BE2C (cell line): ENCODE results near the gene LBR.

Experiments
- DNase-seq: peaks from one replicate; pipeline ENCODE4 v3.0.0-alpha.2; 2020
- H3K27me3 ChIP-seq: fragments of 250-450 bp; sonication (Bioruptor Pico); 2 replicates; pipeline ENCODE4 v1.5.1; 2020; ENCODE audit warnings: mild to moderate bottlenecking
- H3K36me3 ChIP-seq: fragments of 250-450 bp; sonication (Bioruptor Pico); 2 replicates; pipeline ENCODE4 v1.5.1; 2020; ENCODE audit warnings: mild to moderate bottlenecking
- H3K4me1 ChIP-seq: fragments of 250-450 bp; sonication (Bioruptor Pico); 2 replicates; pipeline ENCODE4 v1.5.1; 2020
- H3K4me3 ChIP-seq: 2 replicates; pipeline ENCODE4 v1.5.1; 2011; ENCODE audit warnings: low read depth, low read length
- H3K9me3 ChIP-seq: fragments of 250-450 bp; sonication (Bioruptor Pico); 2 replicates; pipeline ENCODE4 v1.5.1; 2020
- TF ChIP-seq, protein P1 (sequence below): IDR thresholded peaks from 2 replicates; pipeline ENCODE4 v1.5.1; 2012; ENCODE audit warnings: mild to moderate bottlenecking, low read depth, low read length

LBR gene

DNA sequence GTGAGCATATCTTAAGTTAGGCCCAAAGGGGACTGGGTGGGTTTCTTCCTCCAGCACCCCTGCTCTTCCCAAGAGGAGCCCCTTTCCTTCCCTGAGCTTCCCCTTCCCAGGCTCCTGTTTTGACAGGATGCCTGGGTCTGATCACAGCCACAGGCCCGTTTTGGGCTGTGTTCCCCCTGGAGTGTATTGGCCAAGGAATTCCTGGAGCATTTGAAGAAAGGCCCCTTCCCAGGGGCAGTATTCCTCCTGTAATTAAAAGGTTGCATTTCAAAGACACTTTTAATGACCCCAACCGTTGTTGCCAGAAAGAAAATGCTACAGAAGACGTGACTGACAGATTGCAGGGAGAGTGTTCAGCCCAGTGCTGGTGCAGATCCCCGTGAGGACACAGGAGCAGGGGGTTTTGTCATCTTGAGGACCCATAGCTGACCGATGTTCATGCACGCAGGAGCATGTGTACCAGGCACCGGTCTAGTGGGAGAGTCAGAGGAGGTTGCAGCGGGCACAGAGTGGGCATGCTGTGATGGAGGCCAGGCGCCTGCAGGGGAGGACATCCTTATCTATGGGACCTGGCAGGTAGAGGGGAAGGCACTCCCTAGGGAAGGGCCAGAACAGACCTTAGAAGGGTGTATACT is 19.3 kb upstream of the LBR start:
- Histone ChIP-seq H3K9me3 (no peaks in the 10 kb centered on the region), H3K4me1 (no peaks in the 10 kb centered on the region), H3K4me3 (no peak overlapping the region), H3K36me3 (no peaks in the 10 kb centered on the region), H3K27me3 (no peaks in the 10 kb centered on the region)
- TF ChIP-seq, protein P1, sequence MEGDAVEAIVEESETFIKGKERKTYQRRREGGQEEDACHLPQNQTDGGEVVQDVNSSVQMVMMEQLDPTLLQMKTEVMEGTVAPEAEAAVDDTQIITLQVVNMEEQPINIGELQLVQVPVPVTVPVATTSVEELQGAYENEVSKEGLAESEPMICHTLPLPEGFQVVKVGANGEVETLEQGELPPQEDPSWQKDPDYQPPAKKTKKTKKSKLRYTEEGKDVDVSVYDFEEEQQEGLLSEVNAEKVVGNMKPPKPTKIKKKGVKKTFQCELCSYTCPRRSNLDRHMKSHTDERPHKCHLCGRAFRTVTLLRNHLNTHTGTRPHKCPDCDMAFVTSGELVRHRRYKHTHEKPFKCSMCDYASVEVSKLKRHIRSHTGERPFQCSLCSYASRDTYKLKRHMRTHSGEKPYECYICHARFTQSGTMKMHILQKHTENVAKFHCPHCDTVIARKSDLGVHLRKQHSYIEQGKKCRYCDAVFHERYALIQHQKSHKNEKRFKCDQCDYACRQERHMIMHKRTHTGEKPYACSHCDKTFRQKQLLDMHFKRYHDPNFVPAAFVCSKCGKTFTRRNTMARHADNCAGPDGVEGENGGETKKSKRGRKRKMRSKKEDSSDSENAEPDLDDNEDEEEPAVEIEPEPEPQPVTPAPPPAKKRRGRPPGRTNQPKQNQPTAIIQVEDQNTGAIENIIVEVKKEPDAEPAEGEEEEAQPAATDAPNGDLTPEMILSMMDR: no peak
- DNase-seq: no peak

DNA sequence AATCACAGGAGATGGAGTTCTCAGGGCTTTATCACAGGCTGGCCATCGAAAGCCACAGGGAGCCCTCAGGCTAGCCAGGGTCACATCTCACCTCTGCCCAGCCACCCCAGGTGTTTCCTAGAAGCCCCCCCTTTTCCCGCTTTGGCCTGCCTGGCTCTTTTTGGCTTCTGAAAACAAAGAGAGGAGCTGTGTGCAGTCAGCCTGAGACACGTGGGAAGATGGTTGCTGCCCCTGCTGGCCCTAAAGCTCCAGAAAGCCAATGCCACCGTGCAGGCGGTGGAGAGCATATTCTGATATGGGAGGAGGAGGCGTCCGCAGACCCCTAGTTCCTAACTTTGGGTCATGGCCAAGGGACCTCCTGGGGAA is 18.7 kb upstream of the LBR start:
- DNase-seq: no peak
- Histone ChIP-seq H3K27me3 (no peaks in the 10 kb centered on the region), H3K4me1 (no peaks in the 10 kb centered on the region), H3K9me3 (no peaks in the 10 kb centered on the region), H3K36me3 (no peaks in the 10 kb centered on the region), H3K4me3 (no peak overlapping the region)
- TF ChIP-seq, protein P1: no peak

DNA sequence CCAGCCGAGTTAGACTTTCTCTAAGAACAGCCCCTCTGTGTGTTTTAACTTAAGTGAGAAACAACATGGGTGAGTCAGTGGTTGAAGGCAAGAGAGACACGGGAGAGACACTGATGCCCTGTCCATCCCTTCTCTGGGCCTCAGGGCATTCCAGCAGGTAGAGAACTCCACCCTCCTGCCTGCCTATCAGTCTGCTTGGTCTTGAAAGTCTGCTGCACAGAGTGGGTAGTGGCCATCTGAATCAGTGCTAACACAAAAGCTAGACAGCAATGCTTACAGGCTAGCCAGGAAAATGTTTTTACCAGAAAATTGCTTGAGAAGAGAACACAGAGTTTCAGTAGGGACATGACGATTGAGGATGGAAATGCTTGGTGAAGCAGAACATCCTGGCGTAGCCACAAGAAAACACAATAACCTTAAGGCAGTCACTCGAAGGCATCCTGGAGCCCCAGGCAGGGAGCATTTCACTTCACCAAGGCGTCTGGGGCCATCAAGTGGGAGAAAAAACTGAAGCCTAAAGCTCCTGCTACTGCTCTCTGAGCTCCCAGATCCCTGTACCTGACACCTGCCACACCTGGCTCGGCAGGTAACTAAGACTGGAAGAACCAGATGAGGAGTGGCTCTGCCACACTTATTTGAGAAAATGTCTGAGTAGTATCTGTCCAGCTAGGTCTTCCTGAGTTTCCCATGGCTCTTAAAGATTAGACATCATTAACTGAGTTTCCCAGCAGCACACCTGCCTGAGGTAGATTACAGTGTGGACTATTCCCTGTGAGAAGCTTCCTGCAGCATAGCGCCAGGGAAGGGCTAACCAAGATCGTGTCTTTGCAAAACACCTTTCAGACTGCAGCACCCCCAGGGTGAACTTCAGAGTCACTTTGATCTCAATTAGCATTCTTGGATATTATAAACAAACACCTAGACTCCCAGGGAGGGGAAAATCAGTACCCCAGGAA is 18.1 kb upstream of the LBR start:
- Histone ChIP-seq H3K36me3 (no peaks in the 10 kb centered on the region), H3K27me3 (no peaks in the 10 kb centered on the region), H3K4me3 (no peak overlapping the region), H3K4me1 (no peaks in the 10 kb centered on the region), H3K9me3 (no peaks in the 10 kb centered on the region)
- DNase-seq: no peak
- TF ChIP-seq, protein P1: no peak

DNA sequence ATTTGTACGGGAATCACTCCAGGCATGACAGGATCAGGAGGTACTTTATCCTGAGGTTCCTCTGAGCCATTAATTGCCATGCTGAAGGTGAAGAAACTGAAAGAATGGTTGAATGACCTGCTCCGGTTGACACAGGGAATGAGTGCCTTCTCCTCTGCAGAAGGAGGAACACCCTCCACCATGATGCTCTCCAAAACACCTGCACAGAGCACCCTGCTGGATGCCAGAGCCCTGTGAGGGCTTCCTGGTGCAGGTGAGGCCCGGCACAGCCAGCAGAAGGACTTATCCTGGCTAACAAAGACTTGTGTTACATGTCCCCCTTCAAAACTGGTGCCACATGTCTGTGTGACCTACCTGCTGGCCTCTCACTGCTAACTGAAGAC is 14.3 kb upstream of the LBR start:
- H3K4me1 ChIP-seq: no peaks in the 10 kb centered on the region
- TF ChIP-seq, protein P1: no peak
- no peak for DNase-seq
- H3K36me3 ChIP-seq: no peaks in the 10 kb centered on the region
- H3K27me3 ChIP-seq: no peaks in the 10 kb centered on the region
- no peaks in the 10 kb centered on the region for H3K9me3 ChIP-seq
- no peak overlapping the region for H3K4me3 ChIP-seq

DNA sequence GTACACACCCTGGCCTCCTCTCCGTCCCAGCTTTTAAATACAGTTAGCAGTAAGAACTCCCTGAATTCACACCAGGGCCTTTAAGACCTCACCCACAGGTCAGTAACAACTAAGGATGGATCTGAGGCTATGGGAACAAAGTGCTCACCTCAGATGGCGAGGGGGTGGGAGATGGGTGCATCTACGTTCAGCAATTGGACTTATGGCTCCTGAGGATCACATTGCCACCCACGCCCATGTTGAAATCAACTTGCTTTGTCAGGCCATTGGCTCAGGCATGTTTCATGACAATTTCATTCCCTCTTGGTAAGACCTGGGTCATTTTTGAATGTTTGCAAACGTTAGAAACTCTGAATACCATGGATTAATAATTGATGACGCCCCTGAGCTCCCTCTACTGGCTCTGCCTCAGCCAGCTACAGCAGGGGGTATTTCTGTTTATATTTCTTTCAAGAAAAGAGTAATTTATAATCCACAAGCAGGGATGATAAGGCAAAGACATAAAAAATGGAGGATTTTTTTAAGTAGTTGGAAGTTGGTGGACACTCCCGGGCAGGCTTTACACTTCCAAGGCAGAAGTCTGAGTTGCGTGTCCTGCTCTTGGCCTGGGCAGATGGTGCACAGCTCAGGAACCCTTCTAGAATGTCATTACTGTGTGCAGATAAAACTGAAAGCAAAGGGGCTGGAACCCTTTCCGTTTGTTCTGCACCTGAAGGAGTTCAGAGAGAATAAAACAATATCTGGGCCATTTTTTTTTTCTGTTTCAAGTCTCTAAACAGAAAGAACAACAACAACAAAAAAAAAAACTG is 13.7 kb upstream of the LBR start:
- Histone ChIP-seq H3K36me3 (no peaks in the 10 kb centered on the region), H3K4me1 (no peaks in the 10 kb centered on the region), H3K9me3 (no peaks in the 10 kb centered on the region), H3K4me3 (no peak overlapping the region), H3K27me3 (no peaks in the 10 kb centered on the region)
- no peak for DNase-seq
- TF ChIP-seq, protein P1: peak; percentile 32
